NCI-H2029 treated with DMSO at 0.1 percent for 48 hours (cell line): ENCODE measurements around the gene RNFT2.
"Not testable (repeated sequence)": the region's sequence is repeated elsewhere in the genome, so short reads cannot be mapped to it uniquely, and the experiment has no call there.

Experiments
- DNase-seq: peaks from one replicate; lab custom pipeline; 2025; lab: John Stamatoyannopoulos, UW

The RNFT2 gene

GRCh38 chr12:116794725-116795124 is 56.6 kb downstream of the RNFT2 start:
- DNase-seq = no peak

DNA sequence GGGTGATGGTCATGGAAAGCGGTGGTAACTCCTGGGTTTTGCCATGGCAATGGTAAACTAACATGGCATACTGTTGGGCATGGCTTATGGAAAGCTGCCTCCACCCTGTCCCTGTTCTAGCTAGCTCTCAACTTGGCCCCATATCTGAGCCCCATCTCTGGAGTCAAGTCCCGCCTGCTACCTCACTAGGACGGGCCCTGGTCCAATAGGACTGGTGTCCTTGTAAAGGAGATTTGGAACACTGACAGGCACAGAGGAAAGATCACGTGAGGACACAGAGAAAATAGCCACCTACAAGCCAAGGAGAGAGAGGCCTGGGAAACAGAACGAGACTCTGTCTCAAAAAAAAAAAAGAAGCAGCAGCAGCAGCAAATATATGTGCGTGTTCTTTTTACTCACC is 59.8 kb downstream of the RNFT2 start:
- no peak for DNase-seq

DNA sequence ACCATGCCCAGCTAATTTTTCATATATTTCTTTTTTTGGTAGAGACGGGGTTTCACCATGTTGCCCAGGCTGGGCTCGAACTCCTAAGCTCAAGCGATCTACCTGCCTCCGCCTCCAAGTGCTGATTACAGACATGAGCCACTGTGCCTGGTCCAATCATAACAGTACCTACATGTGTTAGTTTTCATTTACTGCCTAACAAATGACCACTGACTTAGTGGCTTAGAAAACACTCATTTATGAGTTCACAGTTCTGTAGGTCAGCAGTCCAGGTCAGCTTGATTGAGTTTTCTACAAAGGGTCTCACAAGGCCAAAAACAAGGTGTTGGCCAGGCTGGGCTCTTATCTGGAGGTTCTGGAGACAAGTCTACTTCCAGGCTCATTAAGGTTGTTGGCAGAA is 60.6 kb downstream of the RNFT2 start:
- no peak for DNase-seq

GRCh38 chr12:116799955-116800354 is 61.8 kb downstream of the RNFT2 start:
- no peak for DNase-seq

- no peak for DNase-seq
Observed at GRCh38 chr12:116800918-116801317, 62.8 kb downstream of the RNFT2 start.

GRCh38 chr12:116802018-116802417 is 63.9 kb downstream of the RNFT2 start:
- no peak for DNase-seq

DNA sequence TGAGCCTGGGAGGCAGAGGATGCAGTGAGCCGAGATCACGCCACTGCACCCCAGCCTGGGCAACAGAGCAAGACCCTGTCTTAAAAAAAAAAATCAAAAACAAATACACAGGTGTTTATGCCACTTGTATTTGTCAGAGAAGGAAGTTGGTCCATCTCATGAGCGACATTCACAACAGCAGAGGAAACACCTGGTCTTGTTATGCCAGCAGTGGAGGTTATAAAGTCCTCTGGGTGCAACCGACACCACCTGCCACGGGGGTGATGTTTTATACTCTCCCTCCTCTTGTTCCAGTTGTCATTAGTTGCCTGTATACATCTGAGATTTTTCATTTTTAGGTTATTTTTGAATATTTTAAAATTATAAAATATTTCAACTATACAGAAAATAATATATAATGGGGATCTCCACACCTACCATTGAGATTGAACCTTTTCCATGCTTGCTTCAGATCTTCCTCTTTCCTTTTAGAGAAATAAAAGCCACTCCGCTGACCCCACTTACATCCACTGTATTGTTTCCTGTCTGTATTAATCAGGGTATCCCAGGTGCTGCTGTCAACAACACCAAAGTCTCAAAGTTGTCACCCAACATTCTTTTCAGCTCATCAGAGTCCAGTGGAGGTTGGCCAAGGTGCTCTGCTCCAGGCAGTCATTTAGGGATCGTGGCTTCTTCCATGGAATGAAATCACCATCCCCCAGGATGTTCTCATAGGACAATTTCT is 65.1 kb downstream of the RNFT2 start:
- no peak for DNase-seq

DNA sequence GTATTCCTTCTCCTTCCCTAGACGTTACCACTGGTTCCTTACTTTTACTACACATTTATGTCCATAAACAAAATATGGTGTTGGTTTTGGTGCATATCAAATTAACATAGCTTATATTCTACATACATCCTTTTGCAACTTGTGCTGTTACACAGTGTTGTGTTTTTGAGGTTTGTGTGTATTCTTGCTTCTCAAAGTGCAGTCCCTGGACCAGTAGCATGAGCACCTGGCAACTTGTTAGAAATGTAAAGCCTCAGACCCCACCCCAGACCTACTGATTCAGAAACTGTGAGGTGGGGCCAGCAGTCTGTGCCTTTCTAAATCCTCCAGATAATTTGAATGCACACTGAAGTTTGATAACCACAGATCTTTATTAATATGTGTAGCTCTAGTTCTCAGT is 65.9 kb downstream of the RNFT2 start:
- no peak for DNase-seq

DNA sequence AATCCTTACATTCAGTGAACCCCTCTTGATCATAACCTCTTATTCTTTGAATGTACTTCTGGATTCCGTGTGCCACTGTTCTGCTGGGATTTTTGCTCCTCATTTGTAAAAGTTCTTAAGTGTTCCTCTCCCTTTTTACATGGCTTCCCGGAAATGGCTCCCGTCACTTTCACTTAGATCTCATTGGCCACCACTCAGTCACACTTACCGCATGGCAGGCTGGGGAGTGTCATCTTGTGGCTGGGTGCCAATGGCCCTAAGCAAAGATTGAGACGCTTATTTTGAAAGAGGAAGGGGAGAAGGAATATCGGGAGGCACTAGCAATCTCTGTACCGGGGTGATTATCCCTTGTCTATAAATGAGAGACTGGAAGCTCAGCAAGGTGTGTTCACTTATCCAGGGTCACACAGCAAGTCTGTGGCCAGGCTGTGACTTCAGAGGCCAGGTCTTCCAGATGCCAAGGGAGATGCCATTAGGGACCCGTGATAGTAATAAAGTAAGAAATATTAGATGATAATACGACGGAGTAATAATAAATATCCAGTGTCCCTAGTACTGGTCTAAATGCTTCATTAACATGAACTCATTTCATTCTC is 68.8 kb downstream of the RNFT2 start:
- DNase-seq = no peak

GRCh38 chr12:116807546-116807945 is 69.4 kb downstream of the RNFT2 start:
- no peak for DNase-seq

DNA sequence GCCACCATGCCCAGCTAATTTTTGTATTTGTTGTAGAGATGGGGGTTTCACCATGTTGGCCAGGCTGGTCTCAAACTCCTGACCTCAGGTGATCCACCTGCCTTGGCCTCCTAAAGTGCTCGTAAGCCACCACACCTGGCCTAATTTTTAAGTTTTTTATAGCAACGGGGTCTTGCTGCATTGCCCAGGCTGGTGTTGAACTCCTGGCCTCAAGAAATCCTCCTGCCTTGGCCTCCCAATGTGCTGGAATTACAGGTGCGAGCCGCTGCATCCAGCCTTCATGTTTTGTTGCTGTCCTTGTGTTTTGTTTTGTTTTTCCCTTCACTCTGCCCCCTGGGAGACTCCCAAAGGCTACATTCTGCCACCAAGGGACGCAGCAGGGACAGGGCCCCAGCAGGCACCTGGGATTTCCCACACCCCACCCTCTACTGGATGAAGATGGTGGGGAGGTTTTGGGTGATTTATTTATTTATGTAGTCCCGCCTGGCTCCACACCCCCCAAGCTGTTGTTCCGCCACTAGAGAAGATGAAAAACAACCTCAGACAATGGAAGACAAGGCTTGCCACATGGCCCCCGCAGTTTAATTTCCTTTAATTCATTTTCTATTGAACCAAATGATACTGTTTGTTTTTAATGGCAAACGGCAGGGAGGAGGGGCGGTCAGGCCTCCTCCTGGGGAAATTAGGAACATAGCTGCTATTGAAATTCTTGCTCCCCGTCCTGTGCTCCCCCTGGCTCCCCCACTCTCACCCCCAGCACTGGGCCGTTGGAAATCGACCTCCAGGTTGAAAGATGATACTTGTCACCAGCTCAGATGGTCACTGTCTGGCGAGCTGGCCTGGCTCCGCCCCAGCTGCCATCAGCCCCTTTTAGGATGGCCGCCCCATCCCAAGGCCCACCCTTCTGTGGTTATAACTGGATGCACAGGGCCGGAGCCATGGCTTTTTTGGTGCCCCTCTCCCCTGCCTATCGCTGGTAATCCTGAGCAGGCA is 70.3 kb downstream of the RNFT2 start:
- DNase-seq = no peak

DNA sequence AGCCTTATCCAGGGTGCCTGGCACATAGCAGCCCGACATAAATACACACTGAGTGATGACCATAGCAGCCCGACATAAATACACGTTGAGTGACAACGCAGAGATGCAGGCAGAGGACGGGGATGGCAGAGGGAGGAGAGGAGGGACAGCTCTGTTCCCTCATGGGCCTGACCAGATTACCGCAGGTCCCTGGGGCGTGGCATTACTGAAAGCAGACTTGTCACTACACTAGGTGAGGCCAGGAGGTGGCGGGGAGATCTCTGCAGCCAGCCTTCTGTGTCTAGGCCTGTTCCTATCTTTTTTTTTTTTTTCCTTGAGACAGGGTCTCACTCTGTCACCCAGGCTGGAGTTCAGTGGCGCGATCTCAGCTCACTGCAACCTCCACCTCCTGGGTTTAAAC is 74.1 kb downstream of the RNFT2 start:
- no peak for DNase-seq

GRCh38 chr12:116813271-116814041 is 75.3 kb downstream of the RNFT2 start:
- peak; percentile 37 for DNase-seq

- not testable (repeated sequence) for DNase-seq
Observed at GRCh38 chr12:116814766-116815165, 76.7 kb downstream of the RNFT2 start.

GRCh38 chr12:116818341-116818856 is 80.3 kb downstream of the RNFT2 start:
- peak; percentile 7 for DNase-seq

GRCh38 chr12:116818948-116819832 is 81.1 kb downstream of the RNFT2 start:
- DNase-seq = peak; percentile 76

- no peak for DNase-seq
Observed at GRCh38 chr12:116820064-116820656, 82.0 kb downstream of the RNFT2 start.

DNA sequence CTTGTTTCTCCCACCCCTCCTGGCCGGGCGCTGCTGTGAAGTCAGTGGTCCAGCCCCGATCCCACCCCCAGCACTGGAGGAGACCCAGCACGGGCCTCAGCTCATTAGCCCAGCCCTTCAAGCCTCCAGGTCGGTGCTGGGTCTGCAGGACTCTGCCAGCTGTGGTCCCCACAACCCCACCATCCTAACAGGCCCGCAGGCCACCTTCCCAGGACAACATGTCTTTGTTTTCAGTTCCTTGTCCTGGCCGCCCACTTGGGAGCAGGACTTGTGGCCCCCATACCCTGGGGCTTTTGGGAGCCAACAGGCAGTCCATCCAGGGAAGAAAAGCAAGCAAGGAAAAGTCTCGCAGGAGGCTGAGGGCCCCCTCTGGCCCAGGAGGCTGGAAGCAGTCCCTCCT is 83.2 kb downstream of the RNFT2 start:
- DNase-seq = no peak

DNA sequence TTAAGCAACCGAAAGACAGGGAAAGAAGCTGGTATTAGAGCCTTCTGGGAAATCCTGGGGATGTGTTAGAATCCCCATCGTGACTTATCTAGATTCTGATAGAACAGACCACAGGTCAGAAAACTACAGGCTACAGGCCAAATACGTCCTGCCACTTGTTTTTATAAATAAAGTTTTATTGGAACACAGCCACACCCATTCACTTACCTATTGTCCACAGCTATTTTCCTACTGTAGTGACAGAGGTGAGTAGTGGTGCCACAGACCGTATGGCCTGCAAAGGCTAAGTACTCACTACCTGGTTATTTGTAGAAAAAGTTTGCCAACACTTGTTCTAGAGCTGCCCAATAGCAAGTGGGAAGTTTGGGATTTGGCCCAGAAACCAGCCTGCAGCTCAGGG is 89.3 kb downstream of the RNFT2 start:
- DNase-seq = no peak

- no peak for DNase-seq
Observed at GRCh38 chr12:116832353-116832752, 94.2 kb downstream of the RNFT2 start.
